Transverse colon (tissue), 4 donors: Measurements from ENCODE around the gene GZMA. TPM values are rescaled to one million over a fixed set of nuclear protein-coding genes. Genes with fewer than 3 reads are reported as not detected.
A peak's percentile ranks its signal among the peaks of the same experiment; 100 is the strongest.
"Not testable (repeated sequence)": the region's sequence is repeated elsewhere in the genome, so short reads cannot be mapped to it uniquely, and the experiment has no call there.

ENCODE experiments used
- DNase-seq: peaks from one replicate; pipeline ENCODE4 v3.0.0-alpha.2; 2019
- H3K27ac ChIP-seq, 4 donors: fragments of 200-600 bp; sonication (generic); 2 replicates each; pipeline ENCODE4 v1.5.1; 2016 to 2018; ENCODE audit warnings: inconsistent platforms in 4 of 4
- H3K27me3 ChIP-seq: fragments of 200-600 bp; sonication (generic); 2 replicates; pipeline ENCODE4 v1.5.1; 2017; ENCODE audit warnings: inconsistent platforms
- H3K36me3 ChIP-seq, 4 donors: fragments of 200-600 bp; sonication (generic); 2 replicates each; pipeline ENCODE4 v1.5.1; 2017 to 2019; ENCODE audit warnings: inconsistent platforms in 4 of 4
- H3K4me1 ChIP-seq, 4 donors: fragments of 200-600 bp; sonication (generic); 2 replicates each; pipeline ENCODE4 v1.5.1; 2017 to 2020; ENCODE audit warnings: inconsistent platforms in 4 of 4
- H3K4me3 ChIP-seq, 4 donors: fragments of 200-600 bp; sonication (generic); 1 replicate in 1 of 4; 2 replicates in 3 of 4; pipeline versions ENCODE4 v1.5.1 to v1.6.1; 2017 to 2019; ENCODE audit warnings: inconsistent platforms in 4 of 4
- H3K9me3 ChIP-seq, 2 donors: fragments of 200-600 bp; sonication (generic); 2 replicates each; pipeline ENCODE4 v1.5.1; 2017 to 2019; ENCODE audit warnings: inconsistent platforms in 2 of 2
- CTCF ChIP-seq, 5 experiments: fragments of 200-600 bp in 3 of 5; fragments of 450-650 bp in 2 of 5; sonication (generic) in 3 of 5; IDR thresholded peaks; 1 replicate in 2 of 5; 2 replicates in 3 of 5; pipeline ENCODE4 v1.5.1; 2016 to 2017; ENCODE audit warnings: antibody characterized with exemption in 5 of 5, inconsistent platforms in 3 of 5, mild to moderate bottlenecking in 2 of 5, moderate library complexity in 1 of 5
- EP300 ChIP-seq: sonication (generic); formaldehyde crosslinking; IDR thresholded peaks from one replicate; pipeline ENCODE4 v1.6.1; 2017; ENCODE audit warnings: antibody characterized with exemption, low read depth
- POLR2A ChIP-seq: fragments of 450-650 bp; IDR thresholded peaks from one replicate; pipeline ENCODE4 v1.6.1; 2016; ENCODE audit warnings: antibody characterized with exemption, mild to moderate bottlenecking, moderate library complexity
- POLR2AphosphoS5 ChIP-seq, 3 donors: sonication (generic); formaldehyde crosslinking; IDR thresholded peaks; one replicate each; pipeline ENCODE4 v1.6.1; 2016; ENCODE audit warnings: antibody characterized with exemption in 3 of 3
- WGBS, 2 donors: methylation state at CpG; one replicate each; pipeline ENCODE4 v1.1.5; 2018; ENCODE audit warnings: low coverage in 1 of 2; 5-methylcytosine and 5-hydroxymethylcytosine counted together
- in situ Hi-C, 4 donors: fragments of 200-750 bp; cut with MboI; loops; one replicate each; pipeline versions ENCODE4 v1.15.0 to v1.15.1; 2017; ENCODE audit warnings: low sequenced_read_pairs in 3 of 4, low pct_ligation_motif_present in 1 of 4, low pct_unique_long_range_greater_than_20kb in 1 of 4
- intact Hi-C: fragments of 100-400 bp; cut with DNase I; formaldehyde crosslinking; loops from one replicate; pipeline ENCODE4 v1.15.1; 2023; ENCODE audit warnings: low total_unique reads
- total RNA-seq, 4 donors: library from RNA; depleted of rRNA; stranded (reverse); fragments of >200 nt; gene quantifications; one replicate each; pipeline ENCODE4 v1.1.0, GENCODE V29; 2016

The GZMA gene
- total RNA-seq, 4 donors from 2014 or later, result 7.6 to 8.3 TPM; not detected in 2

GRCh38 chr5:55096182-55096581, 6.3 kb upstream of the GZMA start:
- no peak for TF ChIP-seq CTCF (IDR thresholded peaks at IDR 0.05)
- H3K36me3 ChIP-seq, result no peaks in the 10 kb centered on the region
- in situ Hi-C loops (no loop called here), intact Hi-C loops (no loop called here)
- H3K4me3 ChIP-seq, result no peak overlapping the region
- H3K27me3 ChIP-seq, result no peaks in the 10 kb centered on the region
- WGBS, 2 donors, result 67 to 77% methylated on average over 1 to 3 of the region's 3 CpGs
- DNase-seq, result no peak
- no peaks in the 10 kb centered on the region for H3K4me1 ChIP-seq
- no peak overlapping the region for H3K27ac ChIP-seq
- H3K9me3 ChIP-seq, result no peaks in the 10 kb centered on the region

- WGBS, 2 donors, result 71% methylated on average over 6 of the region's 6 CpGs; no CpG with 5 or more reads in 1 of the 2 donors
- Histone ChIP-seq H3K36me3 (no peaks in the 10 kb centered on the region), H3K4me3 (no peak overlapping the region), H3K27me3 (no peaks in the 10 kb centered on the region), H3K4me1 (no peaks in the 10 kb centered on the region), H3K27ac (no peak overlapping the region), H3K9me3 (no peaks in the 10 kb centered on the region)
- DNase-seq, result peak; percentile 11
- intact Hi-C loops, result no loop called here
- in situ Hi-C loops, result no loop called here
- TF ChIP-seq POLR2AphosphoS5 (IDR thresholded peaks at IDR 0.05) (no peak), POLR2A (no peak), EP300 (no peak), CTCF (IDR thresholded peaks at IDR 0.05) (no peak)
These were observed 5.6 kb upstream of the GZMA start for GRCh38 chr5:55096861-55097260.

GRCh38 chr5:55101148-55101547, 1.3 kb upstream of the GZMA start:
- DNase-seq, in situ Hi-C loops, H3K4me3 ChIP-seq, H3K36me3 ChIP-seq, H3K27ac ChIP-seq, H3K4me1 ChIP-seq, H3K27me3 ChIP-seq, H3K9me3 ChIP-seq: not testable (repeated sequence)
- intact Hi-C loops, result loop anchor here (5.0 kb wide), 2 partner anchors 44 to 861 kb away; no protein-coding TSS in a partner anchor

GRCh38 chr5:55101556-55102276, 730 bp upstream of the GZMA start:
- 57 to 100% methylated on average over 1 to 5 of the region's 5 CpGs for WGBS, 2 donors
- Histone ChIP-seq H3K4me3 (no peak overlapping the region), H3K4me1 (no peaks in the 10 kb centered on the region), H3K27me3 (no peaks in the 10 kb centered on the region), H3K27ac (peak overlapping the region in 3 of 4 donors; percentile 34 to 41 (median 38)), H3K9me3 (no peaks in the 10 kb centered on the region), H3K36me3 (no peaks in the 10 kb centered on the region)
- DNase-seq, result no peak
- TF ChIP-seq POLR2AphosphoS5 (IDR thresholded peaks at IDR 0.05) (no peak), EP300 (no peak), CTCF (IDR thresholded peaks at IDR 0.05) (no peak), POLR2A (no peak)
- intact Hi-C loops (loop anchor here (5.0 kb wide), 2 partner anchors 44 to 861 kb away; no protein-coding TSS in a partner anchor), in situ Hi-C loops (no loop called here)
